ENCODE results near the gene CASD1. TPM values are rescaled to one million over a fixed set of nuclear protein-coding genes. Genes with fewer than 3 reads are reported as not detected.

CASD1 gene
- 23.3 and 23.8 TPM in 2 replicates for total RNA-seq

- no peak for DNase-seq
Observed at GRCh38 chr7:94509264-94509886, at the start of gene CASD1. CASD1 (plus strand) TSS chr7:94509809; CDS start chr7:94510085, 276 bp downstream.

GRCh38 chr7:94466516-94466915 is 43.1 kb upstream of the CASD1 start:
- no peak for DNase-seq

GRCh38 chr7:94471604-94472003 is 38.0 kb upstream of the CASD1 start:
- DNase-seq: no peak

GRCh38 chr7:94472608-94473007 is 37.0 kb upstream of the CASD1 start:
- DNase-seq: no peak

GRCh38 chr7:94476251-94476840 is 33.3 kb upstream of the CASD1 start:
- no peak for DNase-seq

- DNase-seq: no peak
Observed at GRCh38 chr7:94477878-94478277, 31.7 kb upstream of the CASD1 start.

- DNase-seq: no peak
Observed at GRCh38 chr7:94478648-94479214, 30.9 kb upstream of the CASD1 start.

- DNase-seq: peak; percentile 87
Observed at GRCh38 chr7:94481279-94481678, 28.3 kb upstream of the CASD1 start.

- DNase-seq: no peak
Observed at GRCh38 chr7:94482796-94483195, 26.8 kb upstream of the CASD1 start.

GRCh38 chr7:94483843-94484242 is 25.8 kb upstream of the CASD1 start:
- no peak for DNase-seq

- no peak for DNase-seq
Observed at GRCh38 chr7:94486216-94486615, 23.4 kb upstream of the CASD1 start.

- DNase-seq: no peak
Observed at GRCh38 chr7:94491410-94491809, 18.2 kb upstream of the CASD1 start.

GRCh38 chr7:94492601-94493000 is 17.0 kb upstream of the CASD1 start:
- DNase-seq: no peak

GRCh38 chr7:94497874-94498670 is 11.5 kb upstream of the CASD1 start:
- DNase-seq: no peak

GRCh38 chr7:94498918-94499317 is 10.7 kb upstream of the CASD1 start:
- DNase-seq: no peak

- DNase-seq: no peak
Observed at GRCh38 chr7:94507462-94507861, 2.1 kb upstream of the CASD1 start.

GRCh38 chr7:94507962-94508361 is 1.6 kb upstream of the CASD1 start:
- DNase-seq: no peak

GRCh38 chr7:94509887-94510581 is 425 bp downstream of the CASD1 start:
- DNase-seq: peak; percentile 77

- peak; percentile 48 for DNase-seq
Observed at GRCh38 chr7:94510582-94511496, 1.2 kb downstream of the CASD1 start.

- peak; percentile 34 for DNase-seq
Observed at GRCh38 chr7:94511718-94512117, 2.1 kb downstream of the CASD1 start.

GRCh38 chr7:94512735-94513564 is 3.3 kb downstream of the CASD1 start:
- no peak for DNase-seq

Data from dermis blood vessel endothelial cell (primary cell).